ENCODE data around the gene SPDL1.

GRCh38 chr5:169547508-169547907, 36.1 kb upstream of the SPDL1 start:
- TF ChIP-seq POLR2A (IDR thresholded peaks at IDR 0.05) (no peak), CTCF (IDR thresholded peaks at IDR 0.05) (no peak)

Measured in Peyer's patch (tissue), 4 donors.